GM12891 (cell line): ENCODE measurements around the gene AMBRA1.

ENCODE experiments used
- PAX5 ChIP-seq: IDR thresholded peaks from 2 replicates; pipeline ENCODE4 v1.6.1; 2011; ENCODE audit warnings: low read length, moderate library complexity, mild to moderate bottlenecking; ENCODE audit not compliant: insufficient read depth, severe bottlenecking
- POLR2A ChIP-seq: IDR thresholded peaks from 2 replicates; pipeline ENCODE4 v1.6.1; 2011; ENCODE audit warnings: low read depth, low read length, control low read depth
- POLR2AphosphoS5 ChIP-seq: IDR thresholded peaks from 2 replicates; pipeline ENCODE4 v1.6.1; 2011; ENCODE audit warnings: low read depth, low read length, control low read depth
- POU2F2 ChIP-seq: IDR thresholded peaks from 2 replicates; pipeline ENCODE4 v1.6.1; 2011; ENCODE audit warnings: low read depth, mild to moderate bottlenecking, control low read depth, low read length, moderate library complexity
- SPI1 ChIP-seq: IDR thresholded peaks from 2 replicates; pipeline ENCODE4 v1.6.1; 2011; ENCODE audit warnings: low read depth, low read length, control low read depth
- TAF1 ChIP-seq: IDR thresholded peaks from 2 replicates; pipeline ENCODE4 v1.6.1; 2011; ENCODE audit warnings: low read depth, low read length, control low read depth

DNA sequence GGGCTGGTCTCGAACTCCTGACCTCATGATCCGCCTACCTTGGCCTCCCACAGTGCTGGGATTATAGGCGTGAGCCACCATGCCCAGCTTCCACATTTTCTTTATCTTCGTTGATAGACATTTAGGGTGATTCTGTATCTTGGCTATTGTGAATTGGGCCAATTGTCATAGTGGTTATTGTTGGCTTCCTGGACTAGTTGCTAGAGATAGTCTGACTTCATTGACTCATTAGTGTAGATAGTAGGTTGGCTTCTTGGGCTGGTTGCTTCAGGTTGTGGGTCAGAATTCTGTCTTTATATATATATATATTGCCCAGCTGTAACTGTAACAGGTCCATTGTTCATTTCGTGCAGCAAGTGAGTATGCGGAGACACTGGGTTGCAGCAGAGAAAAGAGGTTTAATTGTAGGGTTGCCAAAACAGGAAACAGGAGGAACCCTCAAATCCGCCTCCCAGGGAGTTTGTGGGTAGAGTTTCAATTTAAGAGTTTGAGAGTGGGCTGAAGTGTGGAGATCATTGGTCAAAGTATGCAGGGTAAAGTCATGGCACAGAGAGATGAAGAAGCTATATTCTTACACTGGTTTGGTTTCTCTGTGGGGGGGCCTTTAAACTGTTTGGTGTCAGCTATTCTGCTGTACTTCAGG, 45.5 kb upstream of the AMBRA1 start:
- no peak for TF ChIP-seq TAF1
- TF ChIP-seq POLR2A = no peak
- TF ChIP-seq POLR2AphosphoS5 = no peak
- TF ChIP-seq SPI1 = no peak
- TF ChIP-seq POU2F2 = no peak
- TF ChIP-seq PAX5 = no peak
